GM12878 (cell line): ENCODE data around the gene WDR12. TPM values are rescaled to one million over a fixed set of nuclear protein-coding genes. Genes with fewer than 3 reads are reported as not detected.

ENCODE experiments used
- ATAC-seq: fragments of 200-7000 bp; cut with Tn5 transposase; 3 replicates; pipeline ENCODE4 v1.9.1; 2020; ENCODE audit warnings: mild to moderate bottlenecking, moderate library complexity
- BruUV-seq: library from RNA; stranded (reverse); fragments of 400-500 nt; replicated peaks from 2 replicates; lab custom pipeline; 2021; lab: Mats Ljungman, UMichigan
- CTCF ChIA-PET: fragments of 300-600 bp; sonication (Branson Sonifier 250); formaldehyde crosslinking; extraction: SDS; loops from one replicate; lab custom pipeline; 2021; ENCODE audit warnings: inconsistent platforms; lab: Yijun Ruan, JAX
- POLR2A ChIA-PET: fragments of 350-600 bp; formaldehyde crosslinking; extraction: SDS; loops from one replicate; lab custom pipeline; 2021; ENCODE audit warnings: inconsistent platforms; lab: Charles Lee
- RAD21 ChIA-PET: fragments of 300-600 bp; sonication (Branson Sonifier 250); formaldehyde crosslinking; loops from one replicate; lab custom pipeline; 2023; ENCODE audit warnings: antibody characterized with exemption; ENCODE audit not compliant: unreplicated experiment; lab: Charles Lee
- SMC1A ChIA-PET: fragments of 300-600 bp; sonication (Branson Sonifier 250); formaldehyde crosslinking; loops from one replicate; lab custom pipeline; 2023; ENCODE audit not compliant: unreplicated experiment, uncharacterized antibody; lab: Charles Lee
- DNase-seq: peaks from one replicate; pipeline ENCODE4 v3.0.0-alpha.2; 2011; ENCODE audit warnings: low read depth, low spot score
- FAIRE-seq: peaks from 3 replicates; lab custom pipeline; 2011; peaks lifted over from hg19 to GRCh38; lab: Jason Lieb, UNC
- H2AFZ ChIP-seq: 2 replicates; pipeline ENCODE4 v1.6.0; 2011; ENCODE audit warnings: low read depth, low read length, control low read depth; ENCODE audit not compliant: control insufficient read depth
- H3K27ac ChIP-seq: 2 replicates; pipeline ENCODE4 v1.5.1; 2011; ENCODE audit warnings: control low read depth; ENCODE audit not compliant: control insufficient read depth, insufficient read depth
- H3K27me3 ChIP-seq, 2 experiments: replicated peaks in 1 of 2; 2 replicates each; pipeline versions ENCODE4 v1.6.0 to v1.6.1; 2011; ENCODE audit warnings: low read length in 1 of 2; ENCODE audit not compliant: control insufficient read depth in 2 of 2, insufficient read depth in 2 of 2
- H3K36me3 ChIP-seq, 2 experiments: 2 replicates each; pipeline ENCODE4 v1.5.1; 2011; ENCODE audit warnings: low read length in 1 of 2; ENCODE audit not compliant: control insufficient read depth in 2 of 2, insufficient read depth in 2 of 2
- H3K4me1 ChIP-seq: 2 replicates; pipeline ENCODE4 v1.6.1; 2011; ENCODE audit warnings: mild to moderate bottlenecking, low read length, moderate library complexity, mixed read lengths; ENCODE audit not compliant: control insufficient read depth, insufficient read depth
- H3K4me2 ChIP-seq: 2 replicates; pipeline ENCODE4 v1.6.0; 2011; ENCODE audit warnings: control low read depth; ENCODE audit not compliant: control insufficient read depth, insufficient read depth
- H3K4me3 ChIP-seq: fragments of 200-600 bp; sonication (generic); 2 replicates; pipeline ENCODE4 v1.5.1; 2016
- H3K79me2 ChIP-seq: 2 replicates; pipeline ENCODE4 v1.6.0; 2011; ENCODE audit warnings: low read length; ENCODE audit not compliant: control insufficient read depth, insufficient read depth
- H3K9ac ChIP-seq: 2 replicates; pipeline ENCODE4 v1.8.0; 2011; ENCODE audit warnings: low read length, control low read depth, mixed read lengths; ENCODE audit not compliant: control insufficient read depth, insufficient read depth
- H3K9me3 ChIP-seq: replicated peaks from 3 replicates; pipeline ENCODE4 v1.5.1; 2011; ENCODE audit warnings: mild to moderate bottlenecking, low read length; ENCODE audit not compliant: control insufficient read depth, insufficient read depth
- H4K20me1 ChIP-seq: 2 replicates; pipeline ENCODE4 v1.6.0; 2011; ENCODE audit not compliant: control insufficient read depth, insufficient read depth
- MYC ChIP-seq: IDR thresholded peaks from 2 replicates; pipeline ENCODE4 v1.6.1; 2011; ENCODE audit warnings: mild to moderate bottlenecking, low read length, moderate library complexity, inconsistent platforms; ENCODE audit not compliant: insufficient read depth, insufficient replicate concordance, insufficient read length, severe bottlenecking
- WGBS: methylation state at CpG from one replicate; pipeline ENCODE4 v1.1.6; 2016; ENCODE audit warnings: low lambda C conversion rate; ENCODE audit not compliant: insufficient replicate concordance, insufficient coverage; ENCODE audit errors: missing lambda C conversion rate; 5-methylcytosine and 5-hydroxymethylcytosine counted together
- in situ Hi-C: fragments of 300-500 bp; cut with MboI; formaldehyde crosslinking; loops from 9 replicates; pipeline ENCODE4 v1.14.3; 2018; ENCODE audit warnings: mixed read lengths
- intact Hi-C: fragments of 100-400 bp; cut with micrococcal nuclease; formaldehyde crosslinking; loops from one replicate; pipeline ENCODE4 v1.14.2; 2022; ENCODE audit not compliant: unreplicated experiment
- polyA plus RNA-seq, 11 experiments: library from polyadenylated mRNA; depleted of rRNA in 4 of 11; unstranded in 6 of 11; stranded (reverse) in 5 of 11; fragments of >200 nt; fragmentation: Nextera tagmentation in 4 of 11; fragmentation: Illumina TruSeq in 1 of 11; extraction: Ambion mirVana in 4 of 11; extraction: Trizol in 1 of 11; gene quantifications; 1 replicate in 1 of 11; 2 replicates in 10 of 11; pipeline versions ENCODE4 v1.2.1 to v1.2.3, GENCODE V29; 2011 to 2016; ENCODE audit warnings: inconsistent platforms in 2 of 11, missing spikeins in 2 of 11, low read depth in 1 of 11
- total RNA-seq, 4 experiments: library from RNA; depleted of rRNA in 3 of 4; stranded (reverse); fragments of >200 nt in 3 of 4; fragmentation: Illumina TruSeq in 1 of 4; extraction: Trizol in 1 of 4; gene quantifications; 2 replicates each; pipeline versions ENCODE4 v1.2.1 to v1.2.3, GENCODE V29; 2013 to 2021
- TF ChIP-seq, protein P1 (sequence below): fragments of 450-650 bp; IDR thresholded peaks from 2 replicates; pipeline ENCODE4 v1.6.1; 2017; ENCODE audit warnings: mild to moderate bottlenecking, low read depth, inconsistent platforms; ENCODE audit not compliant: poor library complexity, severe bottlenecking

Gene WDR12
- total and polyA plus RNA-seq, 10 of the 15 experiments (the other 5 are each of a cell fraction or from before 2014, with no cell fraction given) = 52.9 to 256 (median 108) TPM

DNA sequence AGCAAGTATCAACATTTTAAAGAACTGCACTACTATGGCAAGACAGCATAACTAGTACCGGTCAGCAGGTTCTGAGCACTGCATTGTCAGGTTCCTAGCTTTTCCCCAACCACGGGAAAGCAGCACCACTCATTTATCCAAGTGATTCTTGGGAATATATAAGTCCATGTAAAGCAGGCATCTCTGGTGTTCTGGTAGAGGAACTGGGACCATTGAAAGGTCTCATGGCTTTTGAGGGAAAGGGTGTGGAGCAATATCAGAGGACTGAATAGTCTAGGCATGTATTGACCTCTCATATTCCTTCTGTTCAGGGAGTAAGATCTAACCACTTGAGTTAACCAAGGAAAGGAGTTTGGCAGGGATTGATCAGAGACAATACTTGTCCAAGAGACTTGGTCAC, 33.8 kb downstream of the WDR12 start:
- H3K9me3 ChIP-seq = no peaks in the 10 kb centered on the region
- H2AFZ ChIP-seq = no peak overlapping the region
- H3K36me3 ChIP-seq = peaks cover 1 to 2% of the 10 kb centered on the region in 2 experiments; a peak in 2 of 4 replicates
- H4K20me1 ChIP-seq = no peaks in the 10 kb centered on the region
- H3K4me1 ChIP-seq = no peaks in the 10 kb centered on the region
- no peak overlapping the region for H3K4me3 ChIP-seq
- ChIA-PET CTCF (no interaction called here), POLR2A (no interaction called here), RAD21 (no interaction called here), SMC1A (interaction anchor here (1.0 to 2.2 kb wide), 2 partner anchors 13 to 204 kb away, joined by 4 to 8 read pairs; no protein-coding TSS in a partner anchor)
- TF ChIP-seq, protein P1, sequence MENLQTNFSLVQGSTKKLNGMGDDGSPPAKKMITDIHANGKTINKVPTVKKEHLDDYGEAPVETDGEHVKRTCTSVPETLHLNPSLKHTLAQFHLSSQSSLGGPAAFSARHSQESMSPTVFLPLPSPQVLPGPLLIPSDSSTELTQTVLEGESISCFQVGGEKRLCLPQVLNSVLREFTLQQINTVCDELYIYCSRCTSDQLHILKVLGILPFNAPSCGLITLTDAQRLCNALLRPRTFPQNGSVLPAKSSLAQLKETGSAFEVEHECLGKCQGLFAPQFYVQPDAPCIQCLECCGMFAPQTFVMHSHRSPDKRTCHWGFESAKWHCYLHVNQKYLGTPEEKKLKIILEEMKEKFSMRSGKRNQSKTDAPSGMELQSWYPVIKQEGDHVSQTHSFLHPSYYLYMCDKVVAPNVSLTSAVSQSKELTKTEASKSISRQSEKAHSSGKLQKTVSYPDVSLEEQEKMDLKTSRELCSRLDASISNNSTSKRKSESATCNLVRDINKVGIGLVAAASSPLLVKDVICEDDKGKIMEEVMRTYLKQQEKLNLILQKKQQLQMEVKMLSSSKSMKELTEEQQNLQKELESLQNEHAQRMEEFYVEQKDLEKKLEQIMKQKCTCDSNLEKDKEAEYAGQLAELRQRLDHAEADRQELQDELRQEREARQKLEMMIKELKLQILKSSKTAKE = no peak
- TF ChIP-seq MYC = no peak
- in situ Hi-C loops (no loop called here), intact Hi-C loops (no loop called here)
- 100% methylated on average over 2 of the region's 2 CpGs for WGBS
- no peaks in the 10 kb centered on the region for H3K27me3 ChIP-seq
- no peak overlapping the region for H3K4me2 ChIP-seq
- H3K27ac ChIP-seq = no peak overlapping the region
- FAIRE-seq (peak; percentile 44), ATAC-seq (no peak), DNase-seq (no peak)
- no TSS peak for BruUV-seq
- H3K79me2 ChIP-seq = no peaks in the 10 kb centered on the region
- H3K9ac ChIP-seq = no peak overlapping the region
